ACC112 (cell line): ENCODE data around the gene TAF5L.

Source experiments
- H2AFZ ChIP-seq: fragments of 200-600 bp; sonication (generic); one replicate; pipeline ENCODE4 v1.6.0; 2017; ENCODE audit warnings: antibody characterized with exemption, low read length; ENCODE audit not compliant: unreplicated experiment
- H3K27ac ChIP-seq: fragments of 200-600 bp; sonication (generic); 2 replicates; pipeline ENCODE4 v1.5.1; 2014; ENCODE audit warnings: low read depth, mild to moderate bottlenecking, antibody characterized with exemption, low read length, moderate library complexity
- H3K27me3 ChIP-seq: fragments of 200-600 bp; sonication (generic); 2 replicates; pipeline ENCODE4 v1.6.1; 2014; ENCODE audit warnings: mild to moderate bottlenecking, antibody characterized with exemption, low read length, moderate library complexity, mixed read lengths; ENCODE audit not compliant: insufficient read depth
- H3K36me3 ChIP-seq: fragments of 200-600 bp; sonication (generic); 2 replicates; pipeline ENCODE4 v1.6.1; 2016; ENCODE audit warnings: mild to moderate bottlenecking, antibody characterized with exemption, low read length, moderate library complexity, mixed read lengths; ENCODE audit not compliant: insufficient read depth
- H3K4me1 ChIP-seq: fragments of 200-600 bp; sonication (generic); one replicate; pipeline ENCODE4 v1.6.1; 2016; ENCODE audit warnings: low read length, mixed read lengths; ENCODE audit not compliant: insufficient read depth, unreplicated experiment, control insufficient read depth
- H3K4me3 ChIP-seq: fragments of 200-600 bp; sonication (generic); 2 replicates; pipeline ENCODE4 v1.5.1; 2014; ENCODE audit warnings: mild to moderate bottlenecking, low read depth, low read length
- H3K79me2 ChIP-seq: fragments of 200-600 bp; sonication (generic); one replicate; pipeline ENCODE4 v1.6.0; 2016; ENCODE audit warnings: low read length; ENCODE audit not compliant: control insufficient read depth, unreplicated experiment, insufficient read depth

TAF5L gene

GRCh38 chr1:229554886-229555621 lies 70.9 kb downstream of the TAF5L start:
- H3K4me1 ChIP-seq = peaks cover 10% of the 10 kb centered on the region
- no peaks in the 10 kb centered on the region for H3K36me3 ChIP-seq
- no peaks in the 10 kb centered on the region for H3K27me3 ChIP-seq
- H3K79me2 ChIP-seq = peaks cover 58% of the 10 kb centered on the region
- H2AFZ ChIP-seq = no peak overlapping the region
- no peak overlapping the region for H3K4me3 ChIP-seq
- H3K27ac ChIP-seq = no peak overlapping the region

DNA sequence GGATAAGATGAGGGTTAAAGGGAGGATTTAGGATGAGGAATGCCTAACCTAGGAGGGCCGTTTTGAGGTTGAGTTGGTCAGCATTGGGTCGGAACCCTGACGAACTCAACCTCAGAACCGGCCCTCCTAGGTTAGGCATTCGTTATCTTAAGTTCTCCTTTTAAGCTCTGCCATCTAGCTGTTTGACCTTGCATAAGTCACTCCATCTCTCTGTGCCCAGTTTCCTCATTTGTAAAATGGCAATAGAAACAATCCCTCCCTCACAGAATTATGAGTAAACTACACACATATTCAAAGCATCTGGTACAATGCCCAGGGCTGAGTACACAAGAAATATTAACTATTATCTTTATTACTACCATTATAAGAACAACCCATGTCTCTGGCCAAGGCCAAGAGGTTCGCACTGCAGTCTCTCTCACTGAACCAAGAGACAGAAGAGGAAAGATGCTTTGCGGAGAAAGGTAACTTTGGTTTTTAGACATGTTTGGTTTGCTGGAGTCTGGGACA lies 72.2 kb downstream of the TAF5L start:
- no peak overlapping the region for H3K4me3 ChIP-seq
- no peak overlapping the region for H3K27ac ChIP-seq
- no peaks in the 10 kb centered on the region for H3K27me3 ChIP-seq
- H3K4me1 ChIP-seq = peaks cover 10% of the 10 kb centered on the region
- H3K36me3 ChIP-seq = no peaks in the 10 kb centered on the region
- H3K79me2 ChIP-seq = peaks cover 63% of the 10 kb centered on the region
- H2AFZ ChIP-seq = no peak overlapping the region

DNA sequence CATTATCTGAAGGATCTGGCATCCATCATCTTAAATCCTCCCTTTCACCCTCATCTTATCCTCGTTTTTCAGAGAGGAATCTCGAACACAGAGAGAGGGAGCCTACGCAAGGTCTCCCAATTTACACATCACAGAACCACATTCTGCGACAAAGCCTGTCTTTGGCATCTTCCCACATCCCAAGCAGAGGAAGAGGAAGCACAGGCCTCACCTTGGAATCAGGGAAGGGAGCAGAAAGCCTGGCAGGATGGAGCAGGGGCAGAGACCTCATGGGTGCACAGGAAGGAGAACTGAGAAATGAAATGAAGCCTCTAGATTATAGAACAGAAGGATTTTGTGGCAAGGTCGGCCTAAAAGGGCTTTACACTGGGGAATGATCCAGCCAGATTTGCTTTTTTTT lies 73.2 kb downstream of the TAF5L start:
- no peak overlapping the region for H2AFZ ChIP-seq
- no peak overlapping the region for H3K4me3 ChIP-seq
- no peak overlapping the region for H3K27ac ChIP-seq
- H3K79me2 ChIP-seq = peaks cover 61% of the 10 kb centered on the region
- H3K27me3 ChIP-seq = no peaks in the 10 kb centered on the region
- H3K36me3 ChIP-seq = no peaks in the 10 kb centered on the region
- H3K4me1 ChIP-seq = peaks cover 10% of the 10 kb centered on the region

GRCh38 chr1:229550812-229551567 lies 74.9 kb downstream of the TAF5L start:
- H3K27me3 ChIP-seq = no peaks in the 10 kb centered on the region
- no peak overlapping the region for H2AFZ ChIP-seq

DNA sequence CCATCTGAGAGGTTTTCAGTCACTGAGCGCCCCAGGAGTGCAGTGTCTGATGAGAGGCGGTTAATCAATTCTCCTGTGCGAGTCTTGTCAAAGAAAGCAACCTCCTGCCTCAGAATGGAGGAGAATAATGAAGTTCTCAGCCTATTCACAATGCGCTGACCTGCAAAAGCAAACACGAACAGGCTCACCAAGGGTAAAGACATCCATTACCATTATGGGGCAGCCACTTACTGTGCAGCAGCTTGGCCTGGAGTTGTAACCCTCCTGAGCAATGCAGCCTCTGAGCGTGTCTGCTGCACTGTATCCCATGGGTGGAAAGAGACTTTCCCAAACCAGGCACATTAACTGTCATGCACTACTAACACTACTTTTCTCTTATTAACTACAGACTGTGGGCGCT lies 78.4 kb downstream of the TAF5L start:
- H3K79me2 ChIP-seq = peaks cover 24% of the 10 kb centered on the region
- no peak overlapping the region for H3K4me3 ChIP-seq
- H3K27ac ChIP-seq = no peak overlapping the region

More at GRCh38 chr1:229550812-229551567, 74.9 kb downstream of the TAF5L start:
- Histone ChIP-seq H3K79me2 (peaks cover 43% of the 10 kb centered on the region), H3K36me3 (peaks cover 4% of the 10 kb centered on the region; the same call in 1 of the 2 replicates), H3K27ac (no peak overlapping the region), H3K4me3 (no peak overlapping the region), H3K4me1 (no peaks in the 10 kb centered on the region)

GRCh38 chr1:229544587-229544986 lies 81.3 kb downstream of the TAF5L start:
- Histone ChIP-seq H3K4me1 (no peaks in the 10 kb centered on the region), H3K27me3 (no peaks in the 10 kb centered on the region), H3K27ac (no peak overlapping the region), H3K79me2 (peaks cover 5% of the 10 kb centered on the region), H2AFZ (no peak overlapping the region), H3K4me3 (no peak overlapping the region), H3K36me3 (peaks cover 19% of the 10 kb centered on the region)

More for the DNA sequence above, 78.4 kb downstream of the TAF5L start:
- no peak overlapping the region for H2AFZ ChIP-seq
- H3K36me3 ChIP-seq = peaks cover 15% of the 10 kb centered on the region
- no peaks in the 10 kb centered on the region for H3K27me3 ChIP-seq
- H3K4me1 ChIP-seq = no peaks in the 10 kb centered on the region
